Islet of Langerhans (tissue), 1 donor: Measurements from ENCODE around the gene C1orf21.

Experiments
- FAIRE-seq: peaks from one replicate; lab custom pipeline; 2011; peaks lifted over from hg19 to GRCh38; lab: Jason Lieb, UNC

Gene C1orf21

GRCh38 chr1:184416946-184417345 is 30.1 kb downstream of the C1orf21 start:
- no peak for FAIRE-seq

GRCh38 chr1:184417916-184418315 is 31.1 kb downstream of the C1orf21 start:
- FAIRE-seq = no peak

GRCh38 chr1:184418652-184419349 is 32.0 kb downstream of the C1orf21 start:
- no peak for FAIRE-seq

GRCh38 chr1:184419350-184420161 is 32.7 kb downstream of the C1orf21 start:
- no peak for FAIRE-seq

- FAIRE-seq = no peak
These were observed 35.8 kb downstream of the C1orf21 start for GRCh38 chr1:184422490-184423233.

- no peak for FAIRE-seq
These were observed 36.8 kb downstream of the C1orf21 start for GRCh38 chr1:184423649-184424048.

GRCh38 chr1:184424157-184424556 is 37.3 kb downstream of the C1orf21 start:
- no peak for FAIRE-seq

GRCh38 chr1:184424945-184425344 is 38.1 kb downstream of the C1orf21 start:
- FAIRE-seq = no peak

- FAIRE-seq = no peak
These were observed 38.8 kb downstream of the C1orf21 start for GRCh38 chr1:184425449-184426277.

GRCh38 chr1:184426278-184426674 is 39.4 kb downstream of the C1orf21 start:
- FAIRE-seq = no peak

GRCh38 chr1:184427722-184428121 is 40.9 kb downstream of the C1orf21 start:
- no peak for FAIRE-seq

GRCh38 chr1:184428604-184429003 is 41.8 kb downstream of the C1orf21 start:
- no peak for FAIRE-seq

- no peak for FAIRE-seq
These were observed 42.5 kb downstream of the C1orf21 start for GRCh38 chr1:184429335-184429734.

- peak; percentile 70 for FAIRE-seq
These were observed 47.2 kb downstream of the C1orf21 start for GRCh38 chr1:184433956-184434502.

- no peak for FAIRE-seq
These were observed 50.5 kb downstream of the C1orf21 start for GRCh38 chr1:184437291-184437690.

GRCh38 chr1:184438363-184438762 is 51.5 kb downstream of the C1orf21 start:
- FAIRE-seq = no peak

- FAIRE-seq = no peak
These were observed 55.4 kb downstream of the C1orf21 start for GRCh38 chr1:184442260-184442659.

GRCh38 chr1:184443201-184443600 is 56.4 kb downstream of the C1orf21 start:
- no peak for FAIRE-seq

GRCh38 chr1:184443624-184444023 is 56.8 kb downstream of the C1orf21 start:
- no peak for FAIRE-seq

- no peak for FAIRE-seq
These were observed 59.2 kb downstream of the C1orf21 start for GRCh38 chr1:184445997-184446396.

- no peak for FAIRE-seq
These were observed 60.9 kb downstream of the C1orf21 start for GRCh38 chr1:184447651-184448185.
